K562 (cell line): ENCODE data around the gene SYNPO2. TPM values are rescaled to one million over a fixed set of nuclear protein-coding genes. Genes with fewer than 3 reads are reported as not detected.

Experiments used
- ATAC-seq: fragments of 200-7000 bp; cut with Tn5 transposase; 3 replicates; pipeline ENCODE4 v1.9.1; 2020; ENCODE audit warnings: moderate library complexity
- BruUV-seq: library from RNA; stranded (reverse); fragments of 400-500 nt; replicated peaks from 2 replicates; lab custom pipeline; 2021; lab: Mats Ljungman, UMichigan
- CTCF ChIA-PET: fragments of 300-600 bp; formaldehyde crosslinking; extraction: SDS; loops from one replicate; lab custom pipeline; 2021; ENCODE audit warnings: low intra/inter-chr PET ratio; lab: Yijun Ruan, JAX
- POLR2A ChIA-PET: fragments of 300-600, 350-650 bp; sonication (Branson Sonifier 250); formaldehyde crosslinking; extraction: SDS; loops from one replicate; lab custom pipeline; 2021; ENCODE audit warnings: antibody characterized with exemption, inconsistent platforms; lab: Yijun Ruan, JAX
- DNase-seq, 4 experiments: peaks; one replicate each; pipeline versions ENCODE4 v3.0.0 to v3.0.0-alpha.2; 2011 to 2018; ENCODE audit warnings: low spot score in 3 of 4, mixed read lengths in 3 of 4; ENCODE audit errors: extremely low read depth in 1 of 4
- FAIRE-seq: peaks from 2 replicates; lab custom pipeline; 2011; peaks lifted over from hg19 to GRCh38; lab: Jason Lieb, UNC
- H2AFZ ChIP-seq: 2 replicates; pipeline ENCODE4 v1.6.0; 2011; ENCODE audit warnings: low read depth, low read length, control low read depth, inconsistent platforms
- H3K27ac ChIP-seq: fragments of 200-600 bp; 3 replicates; pipeline ENCODE4 v1.8.0; 2011; ENCODE audit warnings: low read depth, mild to moderate bottlenecking, control low read depth, inconsistent platforms, low read length, moderate library complexity, mixed read lengths; ENCODE audit errors: extremely low read depth
- H3K27me3 ChIP-seq, 2 experiments: fragments of 300-600 bp in 1 of 2; 2 replicates in 1 of 2; 3 replicates in 1 of 2; pipeline versions ENCODE4 v1.6.0 to v1.8.0; 2011; ENCODE audit warnings: inconsistent platforms in 2 of 2, low read length in 2 of 2, mild to moderate bottlenecking in 1 of 2, mixed read lengths in 1 of 2, moderate library complexity in 1 of 2; ENCODE audit not compliant: control insufficient read depth in 2 of 2, insufficient read depth in 2 of 2
- H3K36me3 ChIP-seq: fragments of 300-600 bp; 3 replicates; pipeline ENCODE4 v1.8.0; 2011; ENCODE audit warnings: mild to moderate bottlenecking, low read length, inconsistent platforms; ENCODE audit not compliant: control insufficient read depth, insufficient read depth
- H3K4me1 ChIP-seq, 2 experiments: fragments of 200-600 bp in 1 of 2; replicated peaks in 1 of 2; 2 replicates in 1 of 2; 3 replicates in 1 of 2; pipeline versions ENCODE4 v1.5.1 to v1.8.0; 2011; ENCODE audit warnings: inconsistent platforms in 2 of 2, low read length in 2 of 2, mild to moderate bottlenecking in 1 of 2, mixed read lengths in 1 of 2, moderate library complexity in 1 of 2; ENCODE audit not compliant: control insufficient read depth in 2 of 2, insufficient read depth in 2 of 2
- H3K4me2 ChIP-seq: 2 replicates; pipeline ENCODE4 v1.6.1; 2011; ENCODE audit warnings: low read length, control low read depth, inconsistent platforms, mixed read lengths; ENCODE audit not compliant: insufficient read depth
- H3K4me3 ChIP-seq: fragments of 200-600 bp; sonication (generic), shearing (Covaris generic); 2 replicates; pipeline ENCODE4 v1.5.1; 2016; ENCODE audit warnings: control low read depth, inconsistent platforms
- H3K79me2 ChIP-seq: fragments of 200-600 bp; 3 replicates; pipeline ENCODE4 v1.8.0; 2011; ENCODE audit warnings: low read length, inconsistent platforms; ENCODE audit not compliant: control insufficient read depth, insufficient read depth
- H3K9ac ChIP-seq, 2 experiments: 2 replicates each; pipeline versions ENCODE4 v1.6.0 to v1.6.1; 2011; ENCODE audit warnings: low read depth in 2 of 2, low read length in 2 of 2, control low read depth in 1 of 2, inconsistent platforms in 1 of 2, mild to moderate bottlenecking in 1 of 2, mixed read lengths in 1 of 2; ENCODE audit not compliant: insufficient read depth in 1 of 2
- H3K9me1 ChIP-seq: one replicate; pipeline ENCODE4 v1.6.0; 2011; ENCODE audit warnings: inconsistent platforms, mild to moderate bottlenecking, low read length, moderate library complexity; ENCODE audit not compliant: control insufficient read depth, insufficient read depth
- H3K9me3 ChIP-seq: replicated peaks from 2 replicates; pipeline ENCODE4 v1.5.1; 2011; ENCODE audit warnings: low read depth, low read length, inconsistent platforms; ENCODE audit not compliant: control insufficient read depth, insufficient read depth
- H4K20me1 ChIP-seq: replicated peaks from 2 replicates; pipeline ENCODE4 v1.6.1; 2011; ENCODE audit warnings: low read length, inconsistent platforms, mixed read lengths; ENCODE audit not compliant: control insufficient read depth, insufficient read depth
- E2F5 ChIP-seq: sonication (generic); formaldehyde crosslinking; IDR thresholded peaks from 2 replicates; pipeline ENCODE4 v1.8.0; 2022; ENCODE audit warnings: mild to moderate bottlenecking, missing genetic modification reagents
- MED1 ChIP-seq: sonication (generic); formaldehyde crosslinking; IDR thresholded peaks from 2 replicates; pipeline ENCODE4 v1.8.1; 2023; ENCODE audit warnings: missing genetic modification reagents, borderline replicate concordance
- NBN ChIP-seq: fragments of 450-650 bp; IDR thresholded peaks from 2 replicates; pipeline ENCODE4 v1.6.1; 2016; ENCODE audit warnings: low read depth, mild to moderate bottlenecking
- NCOA2 ChIP-seq, 2 experiments: fragments of 450-650 bp; IDR thresholded peaks; 2 replicates each; pipeline ENCODE4 v1.6.1; 2018; ENCODE audit warnings: mild to moderate bottlenecking in 2 of 2, moderate library complexity in 1 of 2; ENCODE audit not compliant: partially characterized antibody in 2 of 2
- SAP30 ChIP-seq: fragments of 200-600 bp; sonication (generic); IDR thresholded peaks from 2 replicates; pipeline ENCODE4 v1.6.1; 2012; ENCODE audit warnings: borderline replicate concordance, low read depth, mild to moderate bottlenecking, moderate library complexity, low read length, control low read depth, inconsistent platforms; ENCODE audit not compliant: insufficient read depth, poor library complexity, severe bottlenecking
- SRF ChIP-seq, 2 experiments: fragments of 250-450, 450-650 bp in 1 of 2; sonication (Bioruptor Pico) in 1 of 2; sonication (generic) in 1 of 2; formaldehyde crosslinking; IDR thresholded peaks; 2 replicates each; pipeline versions ENCODE4 v1.5.0 to v1.5.1; 2020 to 2022; ENCODE audit warnings: mild to moderate bottlenecking in 1 of 2, missing genetic modification reagents in 1 of 2
- TRIM24 ChIP-seq, 2 experiments: fragments of 450-650 bp; IDR thresholded peaks; 2 replicates each; pipeline ENCODE4 v1.6.1; 2016
- ZBTB7A ChIP-seq: IDR thresholded peaks from 2 replicates; pipeline ENCODE4 v1.6.1; 2011; ENCODE audit warnings: low read depth, mild to moderate bottlenecking, low read length, moderate library complexity, borderline replicate concordance; ENCODE audit not compliant: control insufficient read depth
- WGBS: fragments of 100-300 bp; shearing (Covaris generic); methylation state at CpG from one replicate; pipeline ENCODE4 v1.1.6; 2016; ENCODE audit warnings: low coverage, mixed read lengths; ENCODE audit not compliant: insufficient coverage; ENCODE audit errors: missing lambda C conversion rate; 5-methylcytosine and 5-hydroxymethylcytosine counted together
- in situ Hi-C: fragments of 300-500 bp; cut with MboI; formaldehyde crosslinking; loops from 4 replicates; pipeline ENCODE4 v1.15.0; 2018; ENCODE audit warnings: inconsistent platforms, mixed read lengths
- intact Hi-C: fragments of 100-400 bp; cut with micrococcal nuclease; formaldehyde crosslinking; loops from 2 replicates; pipeline ENCODE4 v1.14.2; 2022
- polyA plus RNA-seq, 8 experiments: library from polyadenylated mRNA; depleted of rRNA in 4 of 8; stranded (reverse) in 5 of 8; unstranded in 3 of 8; fragments of >200 nt; fragmentation: Nextera tagmentation in 2 of 8; fragmentation: Illumina TruSeq in 1 of 8; extraction: Ambion mirVana in 2 of 8; extraction: Trizol in 1 of 8; gene quantifications; 2 replicates each; pipeline versions ENCODE4 v1.2.1 to v1.2.3, GENCODE V29; 2011 to 2014; ENCODE audit warnings: inconsistent platforms in 1 of 8, missing spikeins in 1 of 8
- total RNA-seq, 7 experiments: library from RNA; depleted of rRNA in 6 of 7; stranded (reverse); fragments of >200 nt in 6 of 7; fragmentation: Illumina TruSeq in 2 of 7; extraction: Trizol in 2 of 7; gene quantifications; 2 replicates each; pipeline versions ENCODE4 v1.2.1 to v1.2.3, GENCODE V29; 2011 to 2021; ENCODE audit warnings: low replicate concordance in 1 of 7
- TF ChIP-seq, protein P1 (sequence below): fragments of 250-450 bp; sonication (Bioruptor Pico); IDR thresholded peaks from 2 replicates; pipeline ENCODE4 v1.5.0; 2020; ENCODE audit warnings: mild to moderate bottlenecking

The SYNPO2 gene
- total and polyA plus RNA-seq, 9 of the 15 experiments (the other 6 are each of a cell fraction or from before 2014, with no cell fraction given), result 0.03 to 0.18 TPM; not detected in 7

GRCh38 chr4:118927974-118928373 is 39.3 kb downstream of the SYNPO2 start (continued):
- TF ChIP-seq, protein P1, sequence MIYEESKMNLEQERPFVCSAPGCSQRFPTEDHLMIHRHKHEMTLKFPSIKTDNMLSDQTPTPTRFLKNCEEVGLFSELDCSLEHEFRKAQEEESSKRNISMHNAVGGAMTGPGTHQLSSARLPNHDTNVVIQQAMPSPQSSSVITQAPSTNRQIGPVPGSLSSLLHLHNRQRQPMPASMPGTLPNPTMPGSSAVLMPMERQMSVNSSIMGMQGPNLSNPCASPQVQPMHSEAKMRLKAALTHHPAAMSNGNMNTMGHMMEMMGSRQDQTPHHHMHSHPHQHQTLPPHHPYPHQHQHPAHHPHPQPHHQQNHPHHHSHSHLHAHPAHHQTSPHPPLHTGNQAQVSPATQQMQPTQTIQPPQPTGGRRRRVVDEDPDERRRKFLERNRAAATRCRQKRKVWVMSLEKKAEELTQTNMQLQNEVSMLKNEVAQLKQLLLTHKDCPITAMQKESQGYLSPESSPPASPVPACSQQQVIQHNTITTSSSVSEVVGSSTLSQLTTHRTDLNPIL (CRISPR knock-in tag), result no peak
- TF ChIP-seq ZBTB7A (no peak), NBN (no peak), TRIM24 (IDR thresholded peaks at IDR 0.05) (no peak), E2F5 (CRISPR knock-in tag) (no peak), SRF (CRISPR knock-in tag; IDR thresholded peaks at IDR 0.05) (no peak), SAP30 (no peak), MED1 (CRISPR knock-in tag) (no peak)

DNA sequence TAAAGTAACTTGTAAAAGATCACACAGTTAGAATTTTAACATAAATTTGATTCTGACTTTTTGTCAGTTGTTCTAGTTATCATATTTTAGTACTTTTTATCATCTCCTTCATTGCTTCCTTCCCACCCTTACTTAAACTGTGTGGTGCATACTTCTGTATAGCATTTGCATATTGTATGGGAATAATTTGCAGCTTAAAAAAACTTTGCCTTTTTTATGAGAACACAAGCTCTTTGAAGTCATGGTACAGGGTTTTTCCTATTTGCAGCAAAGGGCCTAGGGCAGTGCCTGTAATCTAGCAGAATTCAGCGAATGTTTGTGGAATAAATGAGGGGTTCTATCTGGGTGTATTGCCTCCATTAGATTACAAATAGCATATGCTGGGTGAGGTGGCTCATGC is 41.6 kb downstream of the SYNPO2 start:
- H3K9me1 ChIP-seq, result no peaks in the 10 kb centered on the region
- POLR2A ChIA-PET, result interaction anchor here (0.7 kb wide), 1 partner anchor 58 kb away, joined by 3 read pairs; no protein-coding TSS in a partner anchor
- FAIRE-seq, result no peak
- WGBS, result 0% methylated on average over 1 of the region's 1 CpG
- no peak overlapping the region for H3K9ac ChIP-seq
- TF ChIP-seq NCOA2 (IDR thresholded peaks at IDR 0.05; ENCODE audit: partially characterized antibody in 2 of 2), result no peak
- H3K36me3 ChIP-seq, result no peaks in the 10 kb centered on the region
- H2AFZ ChIP-seq, result no peak overlapping the region
- H3K27me3 ChIP-seq, result no peaks in the 10 kb centered on the region
- H3K4me2 ChIP-seq, result no peak overlapping the region
- ATAC-seq, result no peak
- no peak overlapping the region for H3K4me3 ChIP-seq
- no peaks in the 10 kb centered on the region for H3K9me3 ChIP-seq
- BruUV-seq, result no TSS peak
- no peak for DNase-seq
- intact Hi-C loops, result no loop called here
- H3K79me2 ChIP-seq, result no peaks in the 10 kb centered on the region
- H4K20me1 ChIP-seq, result no peaks in the 10 kb centered on the region
- CTCF ChIA-PET, result no interaction called here
- H3K4me1 ChIP-seq, result no peaks in the 10 kb centered on the region
- H3K27ac ChIP-seq, result no peak overlapping the region
- in situ Hi-C loops, result no loop called here
